ENCODE data around the gene AFF3. TPM values are rescaled to one million over a fixed set of nuclear protein-coding genes. Genes with fewer than 3 reads are reported as not detected.

Gene AFF3
- total and polyA plus RNA-seq, 2 donors (not counting 3 experiments of a cell fraction or from before 2014, with no cell fraction given): 0.06 to 0.07 TPM

DNA sequence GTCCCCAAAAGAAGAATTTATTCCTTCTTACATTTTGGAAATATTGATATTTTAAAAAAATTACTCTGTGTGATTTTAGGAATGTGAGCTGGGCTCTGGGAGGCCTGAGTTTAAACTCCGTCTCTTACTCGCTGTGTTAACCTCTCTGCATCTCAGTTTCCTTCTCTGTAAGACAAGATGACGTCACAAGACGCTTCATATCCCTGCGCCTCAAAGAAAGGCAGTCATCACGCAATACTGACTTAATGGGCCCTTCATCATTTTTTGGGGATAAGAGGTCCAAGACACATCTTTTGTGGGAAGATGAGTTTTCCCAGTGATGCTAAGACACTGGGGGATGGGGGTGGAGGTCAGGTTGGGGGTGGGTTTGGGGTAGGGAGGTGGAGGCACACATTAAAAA is 320.4 kb downstream of the AFF3 start:
- intact Hi-C loops (cut with micrococcal nuclease): loop anchor here (2.0 kb wide), 1 partner anchor 39 kb away; no protein-coding TSS in a partner anchor
- ChIA-PET POLR2A (no interaction called here), CTCF (interaction anchor here (0.6 to 1.5 kb wide), 4 partner anchors 22 to 420 kb away, joined by 4 to 5 read pairs (median 4); no protein-coding TSS in a partner anchor)
- Histone ChIP-seq H3K27me3 (ENCODE audit: control insufficient read depth in 2 of 2, insufficient read depth in 2 of 2, low read length in 2 of 2) (peaks cover 2 to 3% of the 10 kb centered on the region in 2 experiments), H4K20me1 (replicated peaks; ENCODE audit: control insufficient read depth, extremely low read depth, insufficient read depth, low read length) (no peaks in the 10 kb centered on the region), H3K4me1 (ENCODE audit: control insufficient read depth, extremely low read depth, insufficient read depth, low read length) (peaks cover 3% of the 10 kb centered on the region), H3K27ac (ENCODE audit: insufficient read depth, low read depth, low read length) (no peak overlapping the region), H3K9me1 (replicated peaks; ENCODE audit: control insufficient read depth, extremely low read depth, insufficient read depth, low read length) (no peaks in the 10 kb centered on the region), H2AFZ (ENCODE audit: low read depth, low read length) (peak overlapping the region; percentile 41), H3K4me3 (replicated peaks in 1 of 3; ENCODE audit: insufficient read depth in 1 of 3, low read depth in 1 of 3, low read length in 3 of 3) (no peak overlapping the region), H3K9me3 (replicated peaks; ENCODE audit: control insufficient read depth, insufficient read depth, low read length) (no peaks in the 10 kb centered on the region), H3K9ac (replicated peaks; ENCODE audit: extremely low read depth, insufficient read depth, low read length) (no peak overlapping the region), H3K79me2 (ENCODE audit: control insufficient read depth, insufficient read depth, low read length) (no peaks in the 10 kb centered on the region), H3K36me3 (ENCODE audit: control insufficient read depth in 2 of 2, extremely low read depth in 1 of 2, insufficient read depth in 2 of 2, low read length in 2 of 2) (no peaks in the 10 kb centered on the region), H3K4me2 (ENCODE audit: insufficient read depth, low read length) (no peak overlapping the region)
- TF ChIP-seq POLR2AphosphoS5 (IDR thresholded peaks at IDR 0.05; ENCODE audit: insufficient read depth, low read depth, low read length) (no peak), MYC (IDR thresholded peaks at IDR 0.05; ENCODE audit: low read depth, low read length) (no peak), POLR2A (IDR thresholded peaks at IDR 0.05; ENCODE audit: low read depth, low read length) (no peak), JUN (IDR thresholded peaks at IDR 0.05; ENCODE audit: borderline replicate concordance, insufficient read depth, insufficient read length, low read depth) (no peak), FOS (IDR thresholded peaks at IDR 0.05; ENCODE audit: borderline replicate concordance, insufficient read depth, low read length) (no peak), EZH2 (IDR thresholded peaks at IDR 0.05; ENCODE audit: borderline replicate concordance, low read depth, low read length, severe bottlenecking) (no peak), MAX (IDR thresholded peaks at IDR 0.05; ENCODE audit: insufficient read depth, insufficient read length) (no peak), GATA2 (IDR thresholded peaks at IDR 0.05; ENCODE audit: insufficient read depth, insufficient read length, low read depth, low read length) (no peak)
- TF ChIP-seq, protein P1, sequence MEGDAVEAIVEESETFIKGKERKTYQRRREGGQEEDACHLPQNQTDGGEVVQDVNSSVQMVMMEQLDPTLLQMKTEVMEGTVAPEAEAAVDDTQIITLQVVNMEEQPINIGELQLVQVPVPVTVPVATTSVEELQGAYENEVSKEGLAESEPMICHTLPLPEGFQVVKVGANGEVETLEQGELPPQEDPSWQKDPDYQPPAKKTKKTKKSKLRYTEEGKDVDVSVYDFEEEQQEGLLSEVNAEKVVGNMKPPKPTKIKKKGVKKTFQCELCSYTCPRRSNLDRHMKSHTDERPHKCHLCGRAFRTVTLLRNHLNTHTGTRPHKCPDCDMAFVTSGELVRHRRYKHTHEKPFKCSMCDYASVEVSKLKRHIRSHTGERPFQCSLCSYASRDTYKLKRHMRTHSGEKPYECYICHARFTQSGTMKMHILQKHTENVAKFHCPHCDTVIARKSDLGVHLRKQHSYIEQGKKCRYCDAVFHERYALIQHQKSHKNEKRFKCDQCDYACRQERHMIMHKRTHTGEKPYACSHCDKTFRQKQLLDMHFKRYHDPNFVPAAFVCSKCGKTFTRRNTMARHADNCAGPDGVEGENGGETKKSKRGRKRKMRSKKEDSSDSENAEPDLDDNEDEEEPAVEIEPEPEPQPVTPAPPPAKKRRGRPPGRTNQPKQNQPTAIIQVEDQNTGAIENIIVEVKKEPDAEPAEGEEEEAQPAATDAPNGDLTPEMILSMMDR (IDR thresholded peaks at IDR 0.05; ENCODE audit: extremely low read depth in 1 of 2, insufficient read depth in 1 of 2, low read depth in 1 of 2, low read length in 2 of 2): no peak
- no TSS peak for BruUV-seq (replicated peaks)
- no peak for DNase-seq (ENCODE audit: low read depth, low spot score)
- FAIRE-seq: no peak
- dilution Hi-C loops (cut with MboI; ENCODE audit: extremely low pct_ligation_motif_present, low sequenced_read_pairs): no loop called here
